Measurements from ENCODE around the gene KMT2E.

KMT2E gene

GRCh38 chr7:105131033-105131656 lies 117.1 kb downstream of the KMT2E start:
- DNase-seq = no peak

- no peak for DNase-seq
These were observed 117.9 kb downstream of the KMT2E start for GRCh38 chr7:105131890-105132289.

- no peak for DNase-seq
These were observed 118.3 kb downstream of the KMT2E start for GRCh38 chr7:105132335-105132734.

GRCh38 chr7:105132835-105133234 lies 118.8 kb downstream of the KMT2E start:
- DNase-seq = no peak

GRCh38 chr7:105133358-105133757 lies 119.4 kb downstream of the KMT2E start:
- no peak for DNase-seq

GRCh38 chr7:105133986-105134655 lies 120.1 kb downstream of the KMT2E start:
- no peak for DNase-seq

- DNase-seq = peak; percentile 15
These were observed 122.2 kb downstream of the KMT2E start for GRCh38 chr7:105136221-105136620.

- DNase-seq = no peak
These were observed 123.9 kb downstream of the KMT2E start for GRCh38 chr7:105137898-105138297.

GRCh38 chr7:105139381-105139780 lies 125.4 kb downstream of the KMT2E start:
- no peak for DNase-seq

- peak; percentile 50 for DNase-seq
These were observed 127.1 kb downstream of the KMT2E start for GRCh38 chr7:105141068-105141467.

GRCh38 chr7:105149827-105150226 lies 135.8 kb downstream of the KMT2E start:
- DNase-seq = no peak

GRCh38 chr7:105151152-105151551 lies 137.1 kb downstream of the KMT2E start:
- DNase-seq = no peak

- DNase-seq = no peak
These were observed 139.5 kb downstream of the KMT2E start for GRCh38 chr7:105153531-105153930.

GRCh38 chr7:105154084-105154483 lies 140.1 kb downstream of the KMT2E start:
- DNase-seq = no peak

- no peak for DNase-seq
These were observed 142.7 kb downstream of the KMT2E start for GRCh38 chr7:105156731-105157130.

- DNase-seq = no peak
These were observed 143.3 kb downstream of the KMT2E start for GRCh38 chr7:105157278-105157677.

- no peak for DNase-seq
These were observed 147.4 kb downstream of the KMT2E start for GRCh38 chr7:105161366-105161765.

Measured in NCI-H82 (cell line).